Subcutaneous abdominal adipose tissue (tissue), 5 donors: ENCODE data around the gene ETV6.

Source experiments
- H3K27ac ChIP-seq: one replicate; pipeline ENCODE4 v1.7.0; 2013; ENCODE audit warnings: low read depth, mild to moderate bottlenecking, inconsistent platforms, low read length, moderate library complexity
- H3K27me3 ChIP-seq, 5 donors: one replicate each; pipeline ENCODE4 v1.7.0; 2013; ENCODE audit warnings: low read length in 5 of 5, inconsistent platforms in 1 of 5; ENCODE audit not compliant: control insufficient read depth in 5 of 5, insufficient read depth in 4 of 5
- H3K36me3 ChIP-seq, 5 donors: one replicate each; pipeline ENCODE4 v1.7.0; 2013; ENCODE audit warnings: low read length in 5 of 5; ENCODE audit not compliant: control insufficient read depth in 5 of 5, insufficient read depth in 5 of 5
- H3K4me1 ChIP-seq, 5 donors: one replicate each; pipeline ENCODE4 v1.7.0; 2013; ENCODE audit warnings: low read length in 5 of 5, mild to moderate bottlenecking in 3 of 5, moderate library complexity in 1 of 5; ENCODE audit not compliant: control insufficient read depth in 5 of 5, insufficient read depth in 5 of 5
- H3K4me3 ChIP-seq, 5 donors: one replicate each; pipeline ENCODE4 v1.7.0; 2013; ENCODE audit warnings: low read length in 5 of 5, low read depth in 1 of 5
- H3K9ac ChIP-seq, 5 donors: one replicate each; pipeline ENCODE4 v1.7.0; 2013; ENCODE audit warnings: low read length in 5 of 5, mild to moderate bottlenecking in 4 of 5, moderate library complexity in 3 of 5
- H3K9me3 ChIP-seq, 5 donors: one replicate each; pipeline ENCODE4 v1.7.0; 2013; ENCODE audit warnings: low read length in 5 of 5; ENCODE audit not compliant: control insufficient read depth in 5 of 5
- donor health status: healthy.
- donor health status: healthy.
- donor health status: healthy.
- donor health status: healthy.
- donor health status: healthy.

The ETV6 gene

DNA sequence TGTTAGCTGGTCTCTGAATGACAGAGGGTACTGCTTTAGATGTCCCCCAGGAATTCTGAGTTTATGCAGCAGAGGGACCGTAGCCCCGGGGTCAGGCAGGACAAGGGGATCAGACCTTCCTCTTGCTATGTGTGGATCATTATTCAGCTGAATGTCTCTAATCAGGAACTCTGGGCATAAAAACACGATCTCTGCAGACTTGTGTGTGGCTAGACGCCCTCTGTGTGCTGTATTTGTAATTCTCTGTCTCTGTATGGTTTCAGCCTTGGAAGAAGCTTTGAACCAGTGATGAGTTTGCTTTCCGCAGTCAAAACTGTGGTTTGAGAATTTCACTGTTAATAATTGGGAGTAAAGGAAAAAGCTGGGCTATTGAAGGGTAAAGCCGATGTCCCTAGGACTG is 125.3 kb downstream of the ETV6 start:
- Histone ChIP-seq H3K27me3 (no peaks in the 10 kb centered on the region), H3K9me3 (no peaks in the 10 kb centered on the region), H3K4me1 (peaks cover 3 to 35% (median 18%) of the 10 kb centered on the region in 5 donors), H3K36me3 (peaks cover 0 to 4% (median 2%) of the 10 kb centered on the region in 5 donors), H3K4me3 (no peak overlapping the region), H3K9ac (no peak overlapping the region), H3K27ac (no peak overlapping the region)

DNA sequence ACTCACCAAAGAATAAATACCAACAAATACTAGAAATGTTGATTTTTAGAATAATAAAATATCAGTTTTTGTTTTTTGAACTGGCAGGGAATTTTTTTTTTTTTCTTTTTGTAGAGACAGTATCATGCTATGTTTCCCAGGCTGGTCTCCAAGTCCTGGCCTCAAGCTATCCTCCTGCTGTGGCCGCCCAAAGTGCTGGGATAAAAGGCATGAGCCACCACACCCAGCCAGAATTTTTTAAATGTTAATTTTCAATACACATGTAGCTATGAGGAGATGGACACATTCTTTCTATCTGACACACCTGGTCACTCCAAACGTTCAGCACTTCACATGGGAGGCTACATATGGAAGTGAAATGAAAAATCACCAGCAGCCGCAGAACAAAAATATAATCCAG is 126.8 kb downstream of the ETV6 start:
- peaks cover 3 to 31% (median 16%) of the 10 kb centered on the region in 5 donors for H3K4me1 ChIP-seq
- no peaks in the 10 kb centered on the region for H3K27me3 ChIP-seq
- H3K36me3 ChIP-seq, result peaks cover 0 to 4% (median 2%) of the 10 kb centered on the region in 5 donors
- no peaks in the 10 kb centered on the region for H3K9me3 ChIP-seq
- H3K4me3 ChIP-seq, result no peak overlapping the region
- no peak overlapping the region for H3K27ac ChIP-seq
- no peak overlapping the region for H3K9ac ChIP-seq

DNA sequence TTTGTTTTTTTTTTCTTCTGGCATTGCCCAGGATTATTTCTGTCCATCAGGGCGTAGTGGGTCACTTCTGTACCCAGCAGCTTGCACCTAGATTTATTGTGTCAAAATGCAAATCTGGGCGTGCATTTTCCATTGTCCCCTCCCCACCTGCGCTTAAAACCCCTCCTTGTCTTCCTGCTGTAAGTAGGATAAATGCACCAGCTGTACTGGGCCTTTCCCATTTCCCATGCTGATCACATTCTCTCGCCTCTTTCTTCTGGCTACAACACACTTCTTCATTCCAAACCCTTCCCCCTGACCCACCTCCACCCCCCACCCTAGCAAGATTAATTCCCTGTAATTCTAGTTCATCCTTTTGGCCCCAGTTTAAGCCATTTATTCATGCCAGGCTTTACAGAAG is 128.0 kb downstream of the ETV6 start:
- Histone ChIP-seq H3K27me3 (no peaks in the 10 kb centered on the region), H3K27ac (no peak overlapping the region), H3K36me3 (peaks cover 0 to 4% (median 0%) of the 10 kb centered on the region in 5 donors), H3K9me3 (no peaks in the 10 kb centered on the region), H3K4me1 (peaks cover 3 to 31% (median 16%) of the 10 kb centered on the region in 5 donors), H3K4me3 (no peak overlapping the region), H3K9ac (no peak overlapping the region)

DNA sequence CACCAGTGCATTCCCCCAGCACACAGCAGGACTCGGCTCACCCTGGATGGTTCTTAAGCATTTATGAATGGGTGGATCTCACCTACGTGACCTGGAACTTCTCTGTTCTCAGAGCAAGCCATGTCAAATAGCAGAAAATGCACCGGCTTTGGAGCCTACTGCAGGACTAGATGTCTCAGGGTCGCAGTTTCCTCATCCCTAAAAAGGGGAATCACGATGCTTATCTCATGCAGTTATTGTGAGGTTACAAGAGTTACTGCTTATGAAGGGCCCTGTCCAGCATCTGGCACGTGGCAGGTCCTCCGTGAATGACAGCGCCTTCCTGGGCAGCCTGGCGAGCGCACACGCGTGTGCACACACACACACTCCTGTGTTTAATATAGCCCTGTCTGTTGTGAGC is 128.5 kb downstream of the ETV6 start:
- Histone ChIP-seq H3K9me3 (no peaks in the 10 kb centered on the region), H3K27me3 (no peaks in the 10 kb centered on the region), H3K4me1 (peaks cover 3 to 31% (median 16%) of the 10 kb centered on the region in 5 donors), H3K36me3 (peaks cover 0 to 4% (median 0%) of the 10 kb centered on the region in 5 donors), H3K27ac (peak overlapping the region; percentile 58), H3K9ac (no peak overlapping the region), H3K4me3 (no peak overlapping the region)

DNA sequence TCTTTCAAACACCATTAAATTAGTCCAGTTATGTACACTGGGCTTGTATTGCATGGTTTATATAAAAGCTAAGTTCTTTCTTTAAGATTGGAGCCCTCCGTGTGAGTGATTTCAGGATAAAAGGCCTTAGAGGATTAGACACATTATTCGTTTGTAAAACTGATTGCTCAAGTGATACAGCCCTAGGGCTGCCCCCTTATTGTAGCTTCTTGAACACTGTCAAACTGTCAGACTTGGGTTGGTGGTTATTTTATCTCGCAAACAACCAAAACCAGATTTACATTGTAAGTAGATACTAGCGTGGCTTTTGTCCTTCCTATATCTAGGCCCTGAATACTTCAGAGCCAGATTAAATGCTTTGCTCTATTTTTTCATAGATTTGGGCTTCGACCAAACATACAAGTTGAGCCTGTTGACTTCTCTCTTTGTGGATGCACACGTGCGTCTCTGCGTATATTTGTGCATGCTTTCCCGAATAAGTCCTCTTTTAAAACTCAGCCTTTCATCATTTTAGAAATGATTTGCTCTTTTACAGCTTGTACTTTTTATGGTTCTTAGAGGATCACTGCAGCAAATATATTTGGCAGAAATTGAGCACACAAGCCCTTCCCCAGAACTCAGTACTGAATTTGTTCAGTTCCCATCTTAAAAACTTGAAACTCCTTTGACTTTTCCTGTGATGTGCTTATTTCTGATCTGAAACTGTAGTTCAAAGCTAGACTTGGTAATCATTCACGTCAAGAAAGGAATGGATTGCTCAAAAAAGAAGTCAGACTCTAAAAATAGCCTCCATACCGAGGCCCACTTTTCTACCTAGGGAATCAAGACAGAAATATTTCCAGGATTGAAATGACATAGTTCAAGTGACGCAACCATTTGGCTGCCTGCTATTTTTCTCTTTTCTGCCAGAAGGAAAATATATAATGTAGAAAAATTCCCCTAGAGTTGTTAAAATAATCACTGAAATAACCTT is 129.5 kb downstream of the ETV6 start:
- Histone ChIP-seq H3K27ac (peak overlapping the region; percentile 58), H3K27me3 (no peaks in the 10 kb centered on the region), H3K4me3 (no peak overlapping the region), H3K9me3 (no peaks in the 10 kb centered on the region), H3K4me1 (peaks cover 3 to 30% (median 16%) of the 10 kb centered on the region in 5 donors), H3K36me3 (peaks cover 0 to under 1% (median 0%) of the 10 kb centered on the region in 5 donors), H3K9ac (peak overlapping the region in 1 of 5 donors; percentile 35)

DNA sequence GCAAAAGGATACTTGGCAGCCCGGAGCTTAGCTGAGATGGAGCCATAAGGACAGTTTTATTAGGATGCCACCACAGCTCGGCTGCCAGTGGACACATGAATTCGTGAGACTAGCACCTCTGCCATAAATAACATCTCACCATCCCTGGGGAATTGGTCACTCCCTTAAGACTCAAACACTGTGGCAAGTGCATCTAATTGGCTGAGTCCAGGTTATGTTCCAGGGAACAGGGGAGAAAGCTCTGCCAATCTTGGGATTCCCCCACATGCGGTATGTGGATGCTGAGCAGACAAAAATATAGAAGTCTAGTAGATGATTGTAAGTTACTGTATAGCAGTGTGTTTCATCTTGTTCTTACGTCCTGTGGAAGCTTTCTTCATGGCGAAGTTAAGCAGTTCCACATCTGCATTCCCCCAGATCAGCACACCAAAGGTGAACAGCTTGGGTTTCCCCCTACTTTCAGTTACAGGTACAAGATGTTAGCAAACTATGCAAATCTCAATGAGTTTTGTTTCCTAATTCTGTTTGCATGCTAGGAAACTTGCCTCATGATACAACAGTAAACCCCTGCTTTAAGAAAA is 131.1 kb downstream of the ETV6 start:
- H3K4me3 ChIP-seq, result no peak overlapping the region
- H3K36me3 ChIP-seq, result no peaks in the 10 kb centered on the region
- H3K4me1 ChIP-seq, result peaks cover 3 to 30% (median 14%) of the 10 kb centered on the region in 5 donors
- H3K27me3 ChIP-seq, result no peaks in the 10 kb centered on the region
- H3K9me3 ChIP-seq, result no peaks in the 10 kb centered on the region
- H3K27ac ChIP-seq, result no peak overlapping the region
- H3K9ac ChIP-seq, result no peak overlapping the region

DNA sequence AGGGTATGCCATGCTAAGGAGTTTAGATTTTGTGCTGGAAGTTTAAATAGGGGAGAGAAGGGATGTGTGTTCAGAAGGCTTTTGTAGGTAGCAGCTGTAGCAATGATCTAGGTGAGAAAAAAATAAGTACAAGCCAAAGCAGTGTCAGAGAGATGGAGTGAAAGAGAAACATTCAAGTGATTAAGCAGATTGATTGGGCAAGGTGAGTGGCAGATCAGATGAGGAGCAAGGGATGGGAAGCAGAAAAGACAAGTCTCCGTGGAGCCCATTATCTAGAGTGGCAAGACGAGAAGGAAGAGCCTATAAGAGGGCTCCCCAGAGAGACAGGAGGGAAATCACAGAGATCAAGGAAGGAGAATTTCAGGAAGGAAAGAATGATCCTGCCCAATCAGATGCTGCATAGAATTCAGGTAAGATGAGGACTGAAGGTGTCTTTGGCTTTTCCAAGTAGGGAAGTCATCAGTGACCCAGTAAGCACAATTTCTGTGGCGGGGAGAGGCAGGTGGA is 133.5 kb downstream of the ETV6 start:
- Histone ChIP-seq H3K27ac (no peak overlapping the region), H3K4me3 (no peak overlapping the region), H3K9ac (no peak overlapping the region), H3K27me3 (no peaks in the 10 kb centered on the region), H3K36me3 (no peaks in the 10 kb centered on the region), H3K4me1 (peaks cover 3 to 37% (median 23%) of the 10 kb centered on the region in 5 donors), H3K9me3 (no peaks in the 10 kb centered on the region)

DNA sequence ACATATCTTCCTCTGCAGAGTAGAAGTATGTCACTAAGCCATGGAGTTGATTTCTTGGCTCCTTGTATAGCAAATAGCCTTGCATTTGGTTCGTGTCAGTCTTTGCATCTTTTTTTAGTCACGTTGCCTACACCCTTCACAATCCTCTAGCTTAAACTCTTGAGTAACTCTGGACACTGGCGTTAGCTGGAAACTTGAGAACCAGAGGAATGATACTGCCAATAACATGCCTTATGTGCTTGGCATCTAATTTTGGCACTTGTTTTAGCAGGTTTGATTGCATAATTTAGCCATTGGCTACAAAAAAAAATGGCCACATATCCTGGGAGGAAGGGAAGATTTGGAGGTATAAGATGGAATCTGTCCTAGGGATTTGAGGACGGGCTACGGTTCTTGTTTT is 136.2 kb downstream of the ETV6 start:
- Histone ChIP-seq H3K27ac (no peak overlapping the region), H3K4me1 (peaks cover 0 to 14% (median 11%) of the 10 kb centered on the region in 5 donors), H3K4me3 (no peak overlapping the region)

DNA sequence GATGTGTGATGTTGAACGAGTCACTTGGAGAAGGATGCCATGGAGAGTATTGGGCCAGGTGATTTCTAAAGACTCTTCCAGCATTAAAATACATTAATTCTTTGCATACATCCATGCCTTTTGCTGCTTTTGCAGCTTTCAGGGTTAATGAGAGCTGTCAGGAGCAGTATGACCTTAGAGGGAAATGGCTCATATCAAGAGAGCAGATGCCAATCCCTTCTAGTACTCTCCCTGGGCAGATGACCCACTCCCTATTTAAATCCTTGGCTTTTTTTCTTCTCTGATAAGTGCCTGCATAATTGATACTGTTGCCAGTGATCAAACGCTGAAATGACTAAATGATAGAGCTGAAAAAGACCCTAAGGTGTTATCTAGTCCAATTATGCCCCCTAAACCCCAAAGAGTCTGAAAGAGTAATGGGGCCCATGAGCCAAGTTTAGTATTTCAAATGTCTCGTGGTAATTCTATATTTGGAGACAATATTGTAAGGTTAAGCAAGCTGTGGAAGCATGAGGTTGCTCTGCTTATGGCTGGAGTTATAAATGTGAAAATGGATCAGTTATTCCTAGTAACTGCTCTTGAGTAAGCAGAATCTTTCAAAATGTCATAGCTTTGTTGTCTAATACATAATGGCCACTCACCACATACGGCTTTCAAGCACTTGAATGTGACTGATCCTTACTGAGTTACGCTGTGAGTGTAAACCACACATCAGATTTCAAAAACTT is 137.3 kb downstream of the ETV6 start:
- H3K27ac ChIP-seq, result peak overlapping the region; percentile 42
- H3K4me1 ChIP-seq, result peaks cover 0 to 14% (median 11%) of the 10 kb centered on the region in 5 donors
- no peak overlapping the region for H3K4me3 ChIP-seq

More for the DNA sequence above, 136.2 kb downstream of the ETV6 start:
- Histone ChIP-seq H3K9ac (no peak overlapping the region), H3K27me3 (no peaks in the 10 kb centered on the region), H3K36me3 (no peaks in the 10 kb centered on the region), H3K9me3 (no peaks in the 10 kb centered on the region)

More for the DNA sequence above, 137.3 kb downstream of the ETV6 start:
- no peaks in the 10 kb centered on the region for H3K27me3 ChIP-seq
- no peak overlapping the region for H3K9ac ChIP-seq
- no peaks in the 10 kb centered on the region for H3K36me3 ChIP-seq
- no peaks in the 10 kb centered on the region for H3K9me3 ChIP-seq
